ENCODE measurements around the gene FBLN2.

- TF ChIP-seq NFIC (IDR thresholded peaks at IDR 0.05; ENCODE audit: borderline replicate concordance) (no peak), SIN3A (IDR thresholded peaks at IDR 0.05; ENCODE audit: borderline replicate concordance, low read depth, low read length) (no peak), SMC3 (IDR thresholded peaks at IDR 0.05; ENCODE audit: low read depth, low read length) (no peak), EP300 (IDR thresholded peaks at IDR 0.05; ENCODE audit: borderline replicate concordance in 1 of 2, low read depth in 1 of 2, low read length in 1 of 2) (no peak), CHD2 (IDR thresholded peaks at IDR 0.05; ENCODE audit: low read length, partially characterized antibody) (no peak), POLR2AphosphoS5 (IDR thresholded peaks at IDR 0.05; ENCODE audit: low read depth, low read length) (no peak), TEAD4 (IDR thresholded peaks at IDR 0.05; ENCODE audit: borderline replicate concordance, insufficient read depth) (no peak), FOXM1 (IDR thresholded peaks at IDR 0.05; ENCODE audit: low read depth) (no peak), RFX5 (IDR thresholded peaks at IDR 0.05; ENCODE audit: low read length) (no peak), GABPA (IDR thresholded peaks at IDR 0.05; ENCODE audit: low read depth) (no peak), TAF1 (IDR thresholded peaks at IDR 0.05; ENCODE audit: borderline replicate concordance, low read depth, low read length) (no peak), NRF1 (IDR thresholded peaks at IDR 0.05; ENCODE audit: low read depth, low read length) (no peak)
- TF ChIP-seq, protein P1, sequence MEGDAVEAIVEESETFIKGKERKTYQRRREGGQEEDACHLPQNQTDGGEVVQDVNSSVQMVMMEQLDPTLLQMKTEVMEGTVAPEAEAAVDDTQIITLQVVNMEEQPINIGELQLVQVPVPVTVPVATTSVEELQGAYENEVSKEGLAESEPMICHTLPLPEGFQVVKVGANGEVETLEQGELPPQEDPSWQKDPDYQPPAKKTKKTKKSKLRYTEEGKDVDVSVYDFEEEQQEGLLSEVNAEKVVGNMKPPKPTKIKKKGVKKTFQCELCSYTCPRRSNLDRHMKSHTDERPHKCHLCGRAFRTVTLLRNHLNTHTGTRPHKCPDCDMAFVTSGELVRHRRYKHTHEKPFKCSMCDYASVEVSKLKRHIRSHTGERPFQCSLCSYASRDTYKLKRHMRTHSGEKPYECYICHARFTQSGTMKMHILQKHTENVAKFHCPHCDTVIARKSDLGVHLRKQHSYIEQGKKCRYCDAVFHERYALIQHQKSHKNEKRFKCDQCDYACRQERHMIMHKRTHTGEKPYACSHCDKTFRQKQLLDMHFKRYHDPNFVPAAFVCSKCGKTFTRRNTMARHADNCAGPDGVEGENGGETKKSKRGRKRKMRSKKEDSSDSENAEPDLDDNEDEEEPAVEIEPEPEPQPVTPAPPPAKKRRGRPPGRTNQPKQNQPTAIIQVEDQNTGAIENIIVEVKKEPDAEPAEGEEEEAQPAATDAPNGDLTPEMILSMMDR (IDR thresholded peaks at IDR 0.05), result no peak
Observed at GRCh38 chr3:13615019-13615528, 66.1 kb downstream of the FBLN2 start.

Data from SK-N-SH (cell line).